ENCODE measurements around the gene NAA11.
"Not testable (repeated sequence)": the region's sequence is repeated elsewhere in the genome, so short reads cannot be mapped to it uniquely, and the experiment has no call there.

Gene NAA11

DNA sequence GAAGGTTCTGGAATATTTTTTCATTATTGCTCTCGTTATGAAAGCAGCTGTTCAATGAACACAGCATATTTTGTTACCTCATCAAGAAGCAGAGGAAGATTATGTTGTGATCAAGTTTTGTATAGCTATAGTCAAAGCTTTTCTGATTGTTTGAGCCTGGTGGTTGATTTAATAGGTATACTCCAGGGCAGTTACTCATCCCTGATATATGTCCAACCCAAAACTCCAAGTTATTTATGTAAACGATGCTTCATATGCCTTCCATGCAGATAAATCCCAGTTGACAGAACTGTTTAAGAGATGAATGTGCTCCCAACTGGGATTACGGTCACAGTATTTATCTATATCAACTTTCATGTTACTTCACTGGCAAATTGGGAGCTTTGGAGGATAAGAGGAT lies 19.1 kb downstream of the NAA11 start:
- DNase-seq: no peak

DNA sequence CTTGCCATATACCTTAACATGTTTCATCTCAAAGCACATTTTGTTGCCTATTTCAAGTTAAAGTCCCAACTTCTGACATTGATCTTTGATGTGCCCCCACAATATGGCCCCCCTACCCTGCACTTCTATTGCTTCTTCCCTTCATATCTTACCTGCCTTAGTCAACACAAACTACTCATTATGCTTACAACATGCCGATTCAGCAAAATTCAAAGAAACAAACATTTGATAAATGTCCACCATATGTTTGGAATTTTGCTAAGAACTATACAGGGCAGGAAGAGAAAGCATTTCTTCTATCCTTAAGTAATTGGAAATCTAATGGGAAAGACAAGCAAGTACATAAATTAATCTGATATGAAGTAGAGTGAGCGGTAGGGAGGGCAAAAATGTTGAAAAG lies 25.6 kb downstream of the NAA11 start:
- DNase-seq: no peak

DNA sequence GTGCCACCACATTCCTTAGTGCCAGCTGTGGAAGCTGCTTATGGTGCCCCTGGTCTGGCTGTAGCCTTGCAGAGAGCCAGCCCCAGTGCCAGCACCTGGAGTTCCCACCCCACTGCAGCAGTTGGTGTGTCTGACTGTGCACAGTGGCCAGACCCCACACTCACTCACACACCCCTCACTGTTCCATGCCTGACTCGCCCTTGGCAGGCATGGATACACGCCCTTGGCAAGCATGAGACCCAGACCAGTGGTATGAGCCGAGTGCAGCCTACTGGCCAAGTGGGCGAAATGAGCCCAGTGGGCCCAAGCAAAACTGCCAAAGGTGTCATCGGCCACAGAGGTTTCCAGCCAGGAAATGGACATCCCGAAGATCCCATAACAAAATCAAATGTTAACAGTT lies 27.4 kb downstream of the NAA11 start:
- no peak for DNase-seq

DNA sequence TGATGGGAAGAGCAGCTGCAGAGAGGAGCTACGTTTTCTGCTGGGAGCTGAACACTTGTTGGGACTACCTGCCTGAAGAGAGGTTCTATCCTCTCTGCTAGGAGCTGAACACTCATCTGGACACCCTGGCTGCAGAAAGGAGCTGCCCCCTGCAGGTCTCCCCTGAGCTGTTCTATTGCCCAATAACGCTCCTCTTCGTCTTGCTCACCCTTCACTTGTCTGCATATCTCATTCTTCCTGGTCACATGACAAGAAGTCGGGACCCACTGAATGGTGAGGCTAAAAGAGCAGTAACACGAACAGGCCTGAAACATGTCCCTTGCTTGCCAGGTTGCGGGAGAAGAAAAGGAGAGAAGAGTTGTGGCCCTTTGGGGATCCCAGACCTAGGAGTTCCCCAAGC lies 27.8 kb downstream of the NAA11 start:
- DNase-seq: no peak

DNA sequence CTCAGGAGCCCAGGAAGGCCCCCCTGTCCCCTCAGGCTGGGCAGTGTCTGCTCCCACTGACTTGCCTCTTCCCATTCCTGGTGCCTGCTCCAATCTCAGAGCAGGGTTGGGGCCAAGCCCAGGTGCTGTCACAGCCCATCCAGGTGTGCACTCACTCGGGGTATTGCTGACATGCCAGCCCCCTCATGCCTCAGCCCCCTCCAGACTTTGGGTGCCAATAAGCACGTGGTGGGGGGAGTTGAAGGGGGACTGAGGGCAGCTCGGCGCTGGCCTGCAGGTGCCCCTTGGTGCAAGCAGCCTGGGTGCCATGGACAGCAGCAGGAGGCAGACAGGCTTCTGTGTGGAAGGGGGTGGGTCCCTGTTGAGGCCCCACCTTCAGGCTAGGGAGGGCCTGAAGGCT lies 28.4 kb downstream of the NAA11 start:
- DNase-seq: no peak

DNA sequence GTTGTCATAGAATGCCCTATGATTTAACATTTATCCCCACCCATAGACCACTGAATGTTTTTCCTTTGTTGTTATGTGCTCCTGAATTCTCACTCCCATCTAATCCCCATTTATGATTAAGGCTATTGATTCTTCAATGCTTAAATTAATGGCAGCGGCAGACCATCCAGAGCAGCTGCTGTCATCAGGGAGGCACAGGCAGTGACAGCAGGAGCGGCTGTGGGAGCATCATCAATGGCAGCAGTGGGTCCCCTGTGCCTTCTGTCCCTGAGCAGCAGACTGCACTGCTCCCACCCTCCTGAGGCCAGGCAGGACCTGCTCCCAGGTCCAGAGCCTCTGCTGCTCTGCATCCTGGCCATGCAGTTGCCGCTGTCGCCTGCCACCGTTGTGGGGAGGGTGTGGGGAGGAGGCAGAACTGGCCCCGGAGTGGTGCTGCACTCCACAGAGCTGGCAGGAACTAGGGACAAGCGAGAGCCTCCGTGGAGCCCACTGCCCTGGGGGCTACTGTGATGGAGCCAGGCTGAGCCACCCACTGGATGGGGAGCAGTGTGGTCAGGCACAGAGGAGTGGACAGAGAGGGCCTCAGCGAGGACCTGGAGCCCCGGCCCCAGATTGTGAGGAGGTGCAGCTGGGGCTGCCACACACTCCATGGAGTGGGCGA lies 29.0 kb downstream of the NAA11 start:
- no peak for DNase-seq

DNA sequence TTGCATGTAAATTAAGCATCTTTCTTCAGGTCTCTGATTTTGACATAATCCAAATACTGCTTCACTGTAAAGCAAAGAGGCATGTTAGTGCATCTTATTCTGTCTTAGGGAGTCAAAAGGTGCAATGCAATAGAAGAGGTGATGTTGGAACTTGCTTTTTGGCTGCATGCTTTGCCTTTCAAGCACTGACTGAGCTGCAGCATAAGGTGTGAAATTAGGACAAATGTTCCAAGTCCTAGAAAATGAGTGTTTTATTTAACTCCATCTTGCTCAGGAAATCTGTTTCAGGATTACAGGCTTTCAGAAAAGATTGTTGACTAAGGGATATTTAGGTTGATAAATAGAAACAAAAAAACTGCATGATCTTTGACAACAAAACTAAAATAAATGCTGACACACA lies 30.8 kb downstream of the NAA11 start:
- DNase-seq: no peak

DNA sequence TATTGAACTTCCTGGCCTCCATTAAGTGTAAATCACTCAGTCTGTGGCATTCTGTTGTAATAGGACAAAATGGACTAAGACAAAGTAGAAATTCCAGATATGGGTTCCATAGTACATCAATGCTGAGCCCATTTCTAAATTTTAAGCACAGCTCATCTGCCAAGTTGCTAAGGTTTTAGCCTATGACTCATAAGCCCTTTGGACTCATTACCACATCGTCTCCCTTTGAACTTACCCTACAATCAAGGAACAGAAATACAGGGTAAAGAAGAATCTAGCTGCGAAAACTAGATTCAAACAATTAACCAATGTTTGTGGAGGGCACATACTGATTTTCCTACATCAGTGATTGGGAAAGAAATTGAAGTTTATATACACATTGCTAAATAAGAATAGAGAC lies 31.8 kb downstream of the NAA11 start:
- no peak for DNase-seq

DNA sequence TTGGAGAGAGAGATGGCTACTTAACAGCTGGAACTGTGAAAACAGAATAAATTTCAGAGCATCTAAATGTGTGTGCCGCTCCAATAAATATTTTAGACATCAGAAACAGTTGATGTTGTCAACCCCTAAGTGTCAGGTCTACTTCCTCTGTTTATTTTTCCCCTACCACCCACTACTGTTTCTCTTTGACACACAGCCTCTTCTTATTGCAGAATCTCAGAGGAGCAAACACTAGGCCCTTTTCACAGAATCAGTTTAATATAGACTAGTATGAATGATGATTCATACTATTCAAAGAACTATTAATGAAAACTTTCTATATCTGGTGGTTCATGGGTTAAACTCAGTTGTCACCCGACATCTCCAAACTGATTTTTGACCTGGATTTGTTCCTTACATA lies 33.9 kb downstream of the NAA11 start:
- no peak for DNase-seq

DNA sequence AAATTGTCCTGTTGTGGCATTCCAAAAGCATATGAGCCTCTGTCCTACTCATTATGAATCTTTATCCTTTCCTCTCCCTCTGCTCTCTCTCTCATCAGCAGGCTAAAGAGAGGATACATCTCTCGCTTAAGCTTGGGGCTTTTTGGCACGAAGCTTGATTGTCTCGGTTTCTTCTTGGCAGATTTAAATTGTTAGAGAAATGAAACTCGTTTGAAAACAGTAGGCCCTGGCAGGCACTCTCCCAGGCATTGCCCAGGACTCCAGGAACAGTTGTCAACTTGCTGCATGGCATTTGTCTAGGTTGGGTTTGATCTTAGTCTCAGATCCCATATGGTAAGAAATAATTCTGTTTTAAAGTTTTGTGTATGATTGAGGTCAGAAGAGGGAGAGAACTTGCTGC lies 35.5 kb downstream of the NAA11 start:
- DNase-seq: no peak

DNA sequence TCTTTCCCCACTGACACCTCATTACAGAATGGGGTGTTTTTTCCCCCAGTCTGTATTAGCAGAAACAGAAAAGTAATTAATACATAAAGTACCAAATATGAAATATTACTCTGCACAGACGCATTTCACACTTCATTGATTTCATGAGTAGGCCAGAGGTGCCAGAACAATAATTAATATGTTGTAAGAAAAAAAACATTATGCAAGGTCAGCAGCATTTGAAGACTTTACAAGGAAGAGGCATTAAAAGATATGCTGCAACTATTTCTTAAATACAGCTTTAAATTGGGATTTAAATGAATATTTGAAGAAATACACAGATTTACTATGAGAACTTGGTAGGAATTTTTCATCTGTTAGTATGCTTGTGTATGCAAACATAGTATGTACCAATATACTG lies 37.7 kb downstream of the NAA11 start:
- DNase-seq: no peak

DNA sequence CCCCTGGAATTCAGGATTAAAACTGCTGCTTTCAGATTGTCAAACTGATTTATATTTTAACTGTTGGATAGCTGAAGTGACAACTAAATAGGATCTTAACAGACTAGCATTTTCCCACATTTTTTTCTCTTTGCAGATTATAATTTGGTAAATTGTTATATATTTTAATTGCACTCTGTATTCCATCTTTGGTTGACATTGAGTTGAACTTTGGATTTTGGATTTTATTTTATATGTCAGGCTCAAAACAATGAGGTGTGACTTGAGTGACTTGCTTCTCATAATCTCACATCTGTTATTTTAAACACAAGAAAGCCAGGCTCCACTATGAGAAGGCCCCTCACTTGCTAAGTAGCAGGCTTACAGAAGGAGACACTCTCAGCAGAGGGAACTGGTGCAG lies 38.1 kb downstream of the NAA11 start:
- DNase-seq: no peak

DNA sequence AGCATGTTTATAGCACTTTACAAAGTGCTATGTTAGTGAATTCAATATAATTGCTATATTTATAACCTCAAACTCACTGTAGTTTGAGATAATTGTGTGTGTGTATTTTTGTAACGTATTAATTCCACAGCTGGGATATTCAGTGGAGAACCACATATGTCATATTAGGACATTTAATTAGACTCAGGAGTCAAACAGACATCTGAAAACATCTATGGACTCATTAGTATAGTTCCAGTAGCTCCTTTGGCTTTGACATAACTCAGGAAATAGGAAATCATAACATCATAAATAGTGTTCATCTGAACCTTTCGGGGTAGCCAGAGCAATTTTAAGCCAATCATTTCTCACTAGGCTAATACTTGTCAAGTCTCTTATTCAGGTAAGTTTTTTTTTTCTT lies 38.8 kb downstream of the NAA11 start:
- no peak for DNase-seq

DNA sequence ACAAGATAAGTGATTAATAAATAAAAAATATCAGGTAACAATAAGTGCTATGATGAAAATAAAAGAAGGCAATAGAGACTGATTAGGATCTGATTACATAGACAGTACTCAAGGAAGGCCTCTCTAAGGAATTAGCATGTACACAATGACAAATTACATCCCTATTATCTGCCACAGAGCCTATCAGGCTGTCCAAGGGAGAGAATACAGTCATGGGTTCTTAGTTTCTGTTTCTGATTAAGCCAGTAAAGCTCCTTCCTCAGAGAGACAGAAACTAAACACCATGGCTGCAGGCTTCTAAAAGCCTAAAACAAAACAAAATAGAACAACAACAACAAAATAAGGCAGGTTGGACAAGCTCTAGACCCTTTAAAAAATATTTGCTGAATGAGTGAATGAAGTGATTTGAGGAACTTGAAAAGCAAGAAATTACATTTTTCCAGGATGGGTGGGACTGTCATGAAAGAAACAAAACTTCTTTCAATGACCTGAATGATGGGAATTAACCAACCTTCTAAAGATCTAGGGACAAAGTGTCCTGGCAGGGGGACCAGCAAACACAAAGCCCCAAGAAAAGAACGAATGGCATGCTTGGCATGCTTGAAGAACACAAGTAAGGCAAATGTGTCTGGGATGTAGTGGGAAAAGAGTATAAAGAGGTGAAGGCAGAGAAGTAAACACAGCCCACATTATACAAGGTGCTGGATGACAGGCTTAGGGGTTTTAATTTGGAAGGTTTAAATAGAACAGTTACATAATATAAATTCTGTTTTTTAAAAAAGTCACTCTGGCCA lies 44.1 kb downstream of the NAA11 start:
- DNase-seq: no peak

DNA sequence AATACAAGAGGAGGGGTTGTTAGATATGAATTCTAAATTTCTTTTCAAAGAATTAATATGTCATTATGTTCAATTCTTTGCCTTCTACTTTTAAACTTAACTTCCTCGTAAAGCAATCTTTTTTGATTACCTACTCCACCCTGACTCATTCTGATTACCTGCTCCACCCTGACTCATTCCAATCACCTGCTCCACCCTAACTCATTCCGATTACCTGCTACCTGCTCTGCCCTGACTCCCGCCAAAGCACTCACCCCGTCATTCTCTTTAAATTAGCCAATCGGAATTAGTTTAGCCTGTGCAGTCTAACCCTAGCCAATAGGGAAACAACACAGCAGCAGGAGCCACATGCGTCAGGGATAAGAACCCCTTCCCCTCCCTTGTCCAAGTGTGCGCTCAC lies 48.4 kb downstream of the NAA11 start:
- not testable (repeated sequence) for DNase-seq

DNA sequence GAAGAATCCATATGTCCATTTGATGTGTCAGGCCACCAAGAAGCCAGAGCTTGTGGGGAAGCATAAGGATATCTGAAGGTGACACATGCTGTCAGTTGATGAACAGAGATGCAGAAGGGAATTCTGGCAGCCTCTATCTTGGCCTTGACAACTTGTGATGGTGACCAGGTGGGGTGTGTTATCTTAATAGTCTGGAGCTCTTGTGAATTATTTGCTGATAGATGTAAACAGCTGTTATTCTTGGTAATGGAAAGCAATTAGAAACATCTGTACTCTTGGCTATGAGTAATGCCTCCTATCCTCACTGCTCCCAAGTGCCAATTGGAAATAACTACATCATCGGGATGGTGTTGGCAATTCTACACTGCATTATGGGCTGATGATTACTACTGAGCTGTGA lies 51.9 kb downstream of the NAA11 start:
- peak; percentile 54 for DNase-seq

DNA sequence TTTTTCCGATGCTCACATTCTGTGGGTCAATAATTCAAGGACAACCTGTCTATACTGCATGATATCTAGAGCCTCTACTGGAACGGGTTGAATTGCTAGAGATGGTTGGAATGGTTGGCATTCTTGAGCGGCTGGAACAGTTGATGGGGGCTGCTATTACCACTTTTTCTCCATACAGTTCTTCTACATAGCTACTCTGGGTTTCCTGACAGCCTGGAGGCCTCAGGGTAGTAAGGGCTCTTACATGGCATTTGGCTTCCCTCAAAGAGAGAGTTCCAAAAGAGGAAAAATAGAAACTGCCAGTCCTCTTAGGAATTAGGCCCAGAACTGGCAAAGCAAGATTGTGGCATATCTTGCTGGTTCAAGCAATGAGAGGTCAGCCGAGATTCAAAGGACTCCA lies 53.1 kb downstream of the NAA11 start:
- DNase-seq: no peak

DNA sequence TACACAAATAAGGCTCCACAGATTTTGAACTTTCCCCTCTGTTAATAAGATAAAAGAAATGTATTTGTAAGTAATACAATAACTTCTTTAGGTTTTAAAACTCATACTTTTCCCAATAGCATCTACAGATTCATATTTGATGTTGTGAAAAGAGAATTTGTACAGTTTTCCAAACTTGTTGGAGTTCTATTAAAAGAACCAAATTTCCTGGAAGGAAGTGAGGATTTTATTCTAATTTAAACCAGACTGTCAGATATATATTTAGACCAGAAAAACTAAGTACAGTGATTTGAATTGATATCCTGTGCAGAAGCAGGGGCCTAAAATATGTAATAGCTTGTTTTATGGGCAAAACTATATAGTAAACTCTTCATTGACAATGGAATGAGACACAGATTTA lies 53.7 kb downstream of the NAA11 start:
- no peak for DNase-seq

DNA sequence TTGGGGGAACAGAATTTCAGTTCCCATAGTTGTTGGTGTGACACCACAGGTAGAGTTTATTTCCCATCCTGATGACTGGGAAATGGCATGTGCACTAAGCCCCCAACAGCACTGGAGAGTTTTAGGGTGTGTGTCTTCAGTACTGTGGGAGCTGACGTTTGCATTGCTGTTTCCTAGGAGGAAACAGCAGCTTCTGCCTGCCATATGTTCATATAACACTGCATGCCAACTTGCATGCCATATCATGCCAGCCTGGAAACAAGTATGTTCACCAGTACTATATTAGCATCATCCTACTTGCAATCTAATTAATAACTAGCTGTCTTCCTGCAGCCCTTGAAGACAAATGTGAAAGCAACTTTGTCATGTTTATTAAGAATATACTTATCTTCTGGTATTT lies 58.2 kb downstream of the NAA11 start:
- no peak for DNase-seq
